Muscle of leg (tissue), 11 donors: Measurements from ENCODE around the gene LCE1B. TPM values are rescaled to one million over a fixed set of nuclear protein-coding genes. Genes with fewer than 3 reads are reported as not detected.

ENCODE experiments used
- DNase-seq: peaks from one replicate; pipeline ENCODE4 v3.0.0; 2013
- H3K27ac ChIP-seq: one replicate; pipeline ENCODE4 v1.5.1; 2013; ENCODE audit warnings: mild to moderate bottlenecking, low read length, control low read depth
- H3K27me3 ChIP-seq: one replicate; pipeline ENCODE4 v1.6.1; 2013; ENCODE audit warnings: low read length; ENCODE audit not compliant: control insufficient read depth, insufficient read depth
- H3K36me3 ChIP-seq: one replicate; pipeline ENCODE4 v1.6.1; 2013; ENCODE audit warnings: low read length; ENCODE audit not compliant: control insufficient read depth, insufficient read depth
- H3K4me1 ChIP-seq: one replicate; pipeline ENCODE4 v1.6.1; 2013; ENCODE audit warnings: low read length; ENCODE audit not compliant: control insufficient read depth, insufficient read depth
- H3K4me3 ChIP-seq: one replicate; pipeline ENCODE4 v1.5.1; 2013; ENCODE audit warnings: low read length, control low read depth
- H3K9me3 ChIP-seq: replicated peaks from 2 replicates; pipeline ENCODE4 v1.6.1; 2013; ENCODE audit warnings: low read depth, low read length; ENCODE audit not compliant: control insufficient read depth
- WGBS: methylation state at CpG from one replicate; pipeline ENCODE4 v1.1.5; 2013; ENCODE audit warnings: missing lambda C conversion rate; ENCODE audit not compliant: insufficient coverage; 5-methylcytosine and 5-hydroxymethylcytosine counted together
- polyA plus RNA-seq, 8 donors: library from polyadenylated mRNA; unstranded; fragments of 120-200 nt; gene quantifications; one replicate each; pipeline versions ENCODE4 v1.2.1 to v1.2.3, GENCODE V29; 2013; ENCODE audit warnings: inconsistent platforms in 1 of 8, low replicate concordance in 1 of 8; ENCODE audit not compliant: insufficient read length in 8 of 8, insufficient read depth in 1 of 8
- total RNA-seq: library from RNA; stranded (reverse); fragments of 120-200 nt; gene quantifications from one replicate; pipeline ENCODE4 v1.2.4, GENCODE V29; 2013

Gene LCE1B
- total and polyA plus RNA-seq, 9 donors = not detected

DNA sequence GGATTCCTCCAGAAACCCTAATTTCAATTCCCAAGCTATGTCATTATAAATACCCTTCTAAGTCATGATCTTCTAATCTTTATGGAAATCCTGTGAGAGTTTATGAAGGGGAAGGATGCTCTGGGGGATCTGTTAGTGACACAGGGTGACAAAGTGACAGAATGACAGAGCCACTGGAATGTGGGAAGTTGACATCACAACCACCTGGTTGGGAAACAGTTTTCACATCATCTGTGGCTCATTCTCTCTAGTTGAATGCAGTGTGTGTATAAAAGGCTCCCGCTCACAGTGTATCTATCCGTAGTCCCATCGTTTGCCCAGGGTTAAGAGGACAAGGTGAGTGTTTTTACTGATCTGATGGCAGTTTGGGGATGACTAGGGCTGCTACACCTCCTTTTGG lies 47.9 kb downstream of the LCE1B start, which contains the start of gene LCE7A:
TSS of gene LCE7A (plus strand) at position 301 of the 400 bp plus-strand sequence. CDS start 702 bp downstream, outside the sequence.
- H3K9me3 ChIP-seq = no peaks in the 10 kb centered on the region
- no peak for DNase-seq
- H3K4me3 ChIP-seq = no peak within 1 kb of the TSS
- no peak within 1 kb of the TSS for H3K27ac ChIP-seq
- no peaks in the 10 kb centered on the region for H3K36me3 ChIP-seq
- WGBS = 90% methylated on average over 3 of the region's 3 CpGs
- no peaks in the 10 kb centered on the region for H3K4me1 ChIP-seq
- no peaks in the 10 kb centered on the region for H3K27me3 ChIP-seq

DNA sequence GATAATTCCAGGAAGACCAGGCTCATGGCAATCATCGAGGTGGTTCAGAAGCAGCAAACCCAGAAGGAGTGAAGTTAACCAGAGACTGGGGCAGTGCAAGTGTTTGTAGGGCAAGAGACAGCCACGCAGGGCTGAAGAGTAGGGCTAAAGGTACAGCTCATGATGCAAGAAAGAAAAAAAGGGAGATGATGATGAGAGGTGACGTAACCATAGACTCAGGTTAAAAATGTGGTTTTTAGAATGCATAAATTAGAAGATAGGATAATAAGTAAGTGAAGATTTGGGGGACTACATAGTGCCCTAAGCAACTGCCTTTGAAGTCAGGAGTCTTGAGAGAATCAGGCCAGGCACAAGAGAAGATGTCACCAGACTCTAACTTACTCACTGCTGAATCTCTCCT lies 48.4 kb downstream of the LCE1B start:
- Histone ChIP-seq H3K4me3 (no peak overlapping the region), H3K27ac (no peak overlapping the region), H3K4me1 (no peaks in the 10 kb centered on the region), H3K27me3 (no peaks in the 10 kb centered on the region), H3K36me3 (no peaks in the 10 kb centered on the region), H3K9me3 (no peaks in the 10 kb centered on the region)
- DNase-seq = no peak
- WGBS = 62% methylated on average over 3 of the region's 3 CpGs

DNA sequence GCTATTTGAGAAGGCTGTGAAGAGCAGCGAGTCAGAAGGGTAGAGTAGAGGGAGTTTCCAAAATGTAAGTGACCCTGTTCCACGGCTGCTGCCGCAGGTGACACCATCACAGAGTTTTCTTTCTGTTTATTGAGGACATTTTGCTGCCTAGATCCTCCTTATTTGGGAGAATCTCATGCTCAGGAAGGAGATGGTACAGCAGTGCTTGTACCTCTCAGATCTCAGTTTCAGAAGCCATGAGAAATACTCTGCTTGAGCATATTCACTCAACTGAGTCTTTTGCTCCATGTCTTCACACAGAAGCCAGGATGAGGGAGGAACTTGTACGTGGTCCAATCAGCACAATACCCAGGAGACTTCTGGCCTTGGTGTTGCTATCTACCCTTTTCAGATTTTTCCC lies 49.6 kb downstream of the LCE1B start:
- Histone ChIP-seq H3K27me3 (no peaks in the 10 kb centered on the region), H3K4me3 (no peak overlapping the region), H3K9me3 (no peaks in the 10 kb centered on the region), H3K36me3 (no peaks in the 10 kb centered on the region), H3K27ac (no peak overlapping the region), H3K4me1 (no peaks in the 10 kb centered on the region)
- WGBS = 30% methylated on average over 2 of the region's 4 CpGs
- no peak for DNase-seq

Other genes with a start within 250 kb of the LCE1B start
- gene LCE3E, start 245.2 kb upstream of the LCE1B start, total RNA-seq = not detected
- gene LCE3E, start 245.2 kb upstream of the LCE1B start, polyA plus RNA-seq = not detected
- not detected for gene LCE3D, start 231.5 kb upstream of the LCE1B start, total RNA-seq
- gene LCE3D, start 231.5 kb upstream of the LCE1B start, polyA plus RNA-seq = not detected
- gene LCE3C, start 211.7 kb upstream of the LCE1B start, total RNA-seq = not detected
- gene LCE3C, start 211.7 kb upstream of the LCE1B start, polyA plus RNA-seq = not detected
- gene LCE3B, start 198.2 kb upstream of the LCE1B start, total RNA-seq = not detected
- gene LCE3B, start 198.2 kb upstream of the LCE1B start, polyA plus RNA-seq = not detected
- gene LCE3A, start 188.9 kb upstream of the LCE1B start, total RNA-seq = not detected
- gene LCE3A, start 188.9 kb upstream of the LCE1B start, polyA plus RNA-seq = not detected
- gene LCE2D, start 148.6 kb upstream of the LCE1B start, total RNA-seq = not detected
- not detected for gene LCE2D, start 148.6 kb upstream of the LCE1B start, polyA plus RNA-seq
- gene LCE2C, start 136.7 kb upstream of the LCE1B start, total RNA-seq = not detected
- gene LCE2C, start 136.7 kb upstream of the LCE1B start, polyA plus RNA-seq = not detected
- gene LCE2B, start 125.8 kb upstream of the LCE1B start, total RNA-seq = not detected
- not detected for gene LCE2B, start 125.8 kb upstream of the LCE1B start, polyA plus RNA-seq
- gene LCE2A, start 113.6 kb upstream of the LCE1B start, total RNA-seq = not detected
- gene LCE2A, start 113.6 kb upstream of the LCE1B start, polyA plus RNA-seq = not detected
- gene LCE4A, start 103.8 kb upstream of the LCE1B start, total RNA-seq = not detected
- not detected for gene LCE4A, start 103.8 kb upstream of the LCE1B start, polyA plus RNA-seq
- not detected for gene KPRP, start 53.9 kb upstream of the LCE1B start, total RNA-seq
- gene KPRP, start 53.9 kb upstream of the LCE1B start, polyA plus RNA-seq = not detected
- not detected for gene LCE1F, start 36.8 kb upstream of the LCE1B start, total RNA-seq
- gene LCE1F, start 36.8 kb upstream of the LCE1B start, polyA plus RNA-seq = not detected
- not detected for gene LCE1E, start 25.7 kb upstream of the LCE1B start, total RNA-seq
- not detected for gene LCE1E, start 25.7 kb upstream of the LCE1B start, polyA plus RNA-seq
- gene LCE1D, start 15.2 kb upstream of the LCE1B start, total RNA-seq = not detected
- gene LCE1D, start 15.2 kb upstream of the LCE1B start, polyA plus RNA-seq = not detected
- gene LCE1C, start 5.3 kb upstream of the LCE1B start, total RNA-seq = not detected
- not detected for gene LCE1C, start 5.3 kb upstream of the LCE1B start, polyA plus RNA-seq
- not detected for gene LCE1A, start 15.5 kb downstream of the LCE1B start, total RNA-seq
- gene LCE1A, start 15.5 kb downstream of the LCE1B start, polyA plus RNA-seq = not detected
- not detected for gene LCE6A, start 30.9 kb downstream of the LCE1B start, total RNA-seq
- gene LCE6A, start 30.9 kb downstream of the LCE1B start, polyA plus RNA-seq = not detected
- not detected for gene LCE7A, start 48.0 kb downstream of the LCE1B start, total RNA-seq
- gene LCE7A, start 48.0 kb downstream of the LCE1B start, polyA plus RNA-seq = not detected
- not detected for gene SMCP, start 66.4 kb downstream of the LCE1B start, total RNA-seq
- not detected for gene SMCP, start 66.4 kb downstream of the LCE1B start, polyA plus RNA-seq
- not detected for gene IVL, start 96.6 kb downstream of the LCE1B start, total RNA-seq
- gene IVL, start 96.6 kb downstream of the LCE1B start, polyA plus RNA-seq = 1 to 10 TPM in 1 of 8 donors, under 1 TPM in 3, not detected in 4; 0.11 to 8.1 (median 0.32) TPM
- gene SPRR5, start 135.2 kb downstream of the LCE1B start, total RNA-seq = not detected
- gene SPRR5, start 135.2 kb downstream of the LCE1B start, polyA plus RNA-seq = not detected
- not detected for gene SPRR4, start 158.7 kb downstream of the LCE1B start, total RNA-seq
- not detected for gene SPRR4, start 158.7 kb downstream of the LCE1B start, polyA plus RNA-seq
- not detected for gene SPRR1A, start 172.1 kb downstream of the LCE1B start, total RNA-seq
- not detected for gene SPRR1A, start 172.1 kb downstream of the LCE1B start, polyA plus RNA-seq
- not detected for gene SPRR3, start 189.8 kb downstream of the LCE1B start, total RNA-seq
- 10 to 100 TPM in 1 of 8 donors, 1 to 10 TPM in 1, under 1 TPM in 2, not detected in 4; 0.18 to 38.9 (median 0.90) TPM for gene SPRR3, start 189.8 kb downstream of the LCE1B start, polyA plus RNA-seq
- gene SPRR1B, start 219.2 kb downstream of the LCE1B start, total RNA-seq = not detected
- gene SPRR1B, start 219.2 kb downstream of the LCE1B start, polyA plus RNA-seq = 1 to 10 TPM in 1 of 8 donors, under 1 TPM in 1, not detected in 6; 0.73 to 2.8 TPM
- not detected for gene SPRR2D, start 229.1 kb downstream of the LCE1B start, total RNA-seq
- gene SPRR2D, start 229.1 kb downstream of the LCE1B start, polyA plus RNA-seq = not detected
- gene SPRR2A, start 245.5 kb downstream of the LCE1B start, total RNA-seq = not detected
- gene SPRR2A, start 245.5 kb downstream of the LCE1B start, polyA plus RNA-seq = not detected